Activated T-helper 2 cell treated with anti-CD3 and anti-CD28 coated beads, Interferon-gamma antibody, Interleukin-2, Interleukin-4, amounts not matched to agents 10 μg/mL and 5 μg/mL and 100 μg/mL, durations not matched to agents 14 hours and 24 hours and 36 hours (primary cell): ENCODE data around the gene USE1. TPM values are rescaled to one million over a fixed set of nuclear protein-coding genes. Genes with fewer than 3 reads are reported as not detected.

Experiments used
- DNase-seq: peaks from one replicate; pipeline ENCODE4 v3.0.0; 2021; ENCODE audit warnings: low spot score
- H3K27ac Mint-ChIP-seq: one replicate; pipeline ENCODE4 v1.8.0; 2021; ENCODE audit warnings: mixed read lengths
- H3K27me3 Mint-ChIP-seq: one replicate; pipeline ENCODE4 v1.8.0; 2021; ENCODE audit warnings: low read depth, mixed read lengths
- H3K36me3 Mint-ChIP-seq: one replicate; pipeline ENCODE4 v1.8.0; 2021; ENCODE audit warnings: low read depth, mixed read lengths
- H3K4me1 Mint-ChIP-seq: one replicate; pipeline ENCODE4 v1.8.0; 2021; ENCODE audit warnings: low read depth, mixed read lengths
- H3K4me3 Mint-ChIP-seq: one replicate; pipeline ENCODE4 v1.8.0; 2021; ENCODE audit warnings: low read depth, mild to moderate bottlenecking, moderate library complexity, mixed read lengths
- H3K9me3 Mint-ChIP-seq: one replicate; pipeline ENCODE4 v1.8.0; 2021; ENCODE audit warnings: mixed read lengths
- intact Hi-C: fragments of 100-400 bp; cut with micrococcal nuclease; formaldehyde crosslinking; loops from one replicate; pipeline ENCODE4 v1.15.1; 2023
- total RNA-seq: library from RNA; stranded (reverse); gene quantifications from 2 replicates; pipeline ENCODE4 v1.2.3, GENCODE V29; 2022

USE1 gene
- total RNA-seq, result 26.4 and 27.2 TPM in 2 replicates

GRCh38 chr19:17215127-17215971 is at the start of gene USE1:
Gene USE1 (plus strand): TSS chr19:17215357. CDS start chr19:17215406, 49 bp downstream.
- Mint-ChIP-seq H3K27ac (peak within 1 kb of the TSS; percentile 96), H3K36me3 (peaks cover 55% of the 10 kb centered on the region), H3K9me3 (no peaks in the 10 kb centered on the region), H3K4me1 (peaks cover 5% of the 10 kb centered on the region), H3K27me3 (no peaks in the 10 kb centered on the region), H3K4me3 (peak within 1 kb of the TSS; percentile 84)
- intact Hi-C loops, result loop anchor here (1.0 kb wide), 2 partner anchors 11 to 90 kb away; partner anchors contain the start of gene OCEL1
- peak; percentile 84 for DNase-seq

GRCh38 chr19:17165715-17166114 is 49.4 kb upstream of the USE1 start:
- Mint-ChIP-seq H3K27ac (no peak overlapping the region), H3K27me3 (no peaks in the 10 kb centered on the region), H3K36me3 (peaks cover 69% of the 10 kb centered on the region), H3K4me3 (no peak overlapping the region), H3K9me3 (peaks cover 11% of the 10 kb centered on the region), H3K4me1 (no peaks in the 10 kb centered on the region)
- DNase-seq, result no peak
- intact Hi-C loops, result no loop called here

- peak overlapping the region; percentile 76 for H3K27ac Mint-ChIP-seq
- peaks cover 64% of the 10 kb centered on the region for H3K36me3 Mint-ChIP-seq
- intact Hi-C loops, result no loop called here
- no peak overlapping the region for H3K4me3 Mint-ChIP-seq
- H3K4me1 Mint-ChIP-seq, result no peaks in the 10 kb centered on the region
- no peaks in the 10 kb centered on the region for H3K27me3 Mint-ChIP-seq
- H3K9me3 Mint-ChIP-seq, result no peaks in the 10 kb centered on the region
- DNase-seq, result no peak
These were observed 44.4 kb upstream of the USE1 start for GRCh38 chr19:17170538-17171297.

- H3K9me3 Mint-ChIP-seq, result no peaks in the 10 kb centered on the region
- peak overlapping the region; percentile 76 for H3K27ac Mint-ChIP-seq
- H3K4me3 Mint-ChIP-seq, result no peak overlapping the region
- H3K36me3 Mint-ChIP-seq, result peaks cover 63% of the 10 kb centered on the region
- H3K4me1 Mint-ChIP-seq, result no peaks in the 10 kb centered on the region
- no peak for DNase-seq
- intact Hi-C loops, result no loop called here
- H3K27me3 Mint-ChIP-seq, result no peaks in the 10 kb centered on the region
These were observed 43.3 kb upstream of the USE1 start for GRCh38 chr19:17171874-17172273.

GRCh38 chr19:17172624-17173345 is 42.4 kb upstream of the USE1 start:
- no peaks in the 10 kb centered on the region for H3K27me3 Mint-ChIP-seq
- intact Hi-C loops, result no loop called here
- no peak overlapping the region for H3K4me3 Mint-ChIP-seq
- no peak for DNase-seq
- H3K36me3 Mint-ChIP-seq, result peaks cover 64% of the 10 kb centered on the region
- H3K9me3 Mint-ChIP-seq, result no peaks in the 10 kb centered on the region
- no peaks in the 10 kb centered on the region for H3K4me1 Mint-ChIP-seq
- no peak overlapping the region for H3K27ac Mint-ChIP-seq

- Mint-ChIP-seq H3K4me1 (peaks cover 4% of the 10 kb centered on the region), H3K4me3 (no peak overlapping the region), H3K9me3 (no peaks in the 10 kb centered on the region), H3K36me3 (peaks cover 44% of the 10 kb centered on the region), H3K27me3 (no peaks in the 10 kb centered on the region), H3K27ac (no peak overlapping the region)
- intact Hi-C loops, result no loop called here
- no peak for DNase-seq
These were observed 36.9 kb upstream of the USE1 start for GRCh38 chr19:17178291-17178690.

GRCh38 chr19:17180997-17181702 is 34.0 kb upstream of the USE1 start:
- Mint-ChIP-seq H3K27me3 (no peaks in the 10 kb centered on the region), H3K9me3 (no peaks in the 10 kb centered on the region), H3K36me3 (peaks cover 54% of the 10 kb centered on the region), H3K27ac (no peak overlapping the region), H3K4me1 (peaks cover 16% of the 10 kb centered on the region), H3K4me3 (no peak overlapping the region)
- intact Hi-C loops, result loop anchor here (5.0 kb wide), 1 partner anchor 114 kb away; no protein-coding TSS in a partner anchor
- DNase-seq, result no peak

- peak overlapping the region; percentile 91 for H3K27ac Mint-ChIP-seq
- no peaks in the 10 kb centered on the region for H3K9me3 Mint-ChIP-seq
- DNase-seq, result no peak
- H3K27me3 Mint-ChIP-seq, result no peaks in the 10 kb centered on the region
- peaks cover 57% of the 10 kb centered on the region for H3K36me3 Mint-ChIP-seq
- peaks cover 16% of the 10 kb centered on the region for H3K4me1 Mint-ChIP-seq
- intact Hi-C loops, result loop anchor here (1.0 to 5.0 kb wide), 2 partner anchors 51 to 116 kb away; no protein-coding TSS in a partner anchor
- peak overlapping the region; percentile 77 for H3K4me3 Mint-ChIP-seq
These were observed 31.8 kb upstream of the USE1 start for GRCh38 chr19:17183271-17183761.

- intact Hi-C loops, result loop anchor here (1.0 to 5.0 kb wide), 2 partner anchors 50 to 117 kb away; no protein-coding TSS in a partner anchor
- H3K9me3 Mint-ChIP-seq, result no peaks in the 10 kb centered on the region
- peak overlapping the region; percentile 91 for H3K27ac Mint-ChIP-seq
- peaks cover 56% of the 10 kb centered on the region for H3K36me3 Mint-ChIP-seq
- no peak for DNase-seq
- peaks cover 16% of the 10 kb centered on the region for H3K4me1 Mint-ChIP-seq
- peak overlapping the region; percentile 77 for H3K4me3 Mint-ChIP-seq
- no peaks in the 10 kb centered on the region for H3K27me3 Mint-ChIP-seq
These were observed 31.3 kb upstream of the USE1 start for GRCh38 chr19:17183858-17184321.

GRCh38 chr19:17184371-17184841 is 30.8 kb upstream of the USE1 start:
- peak; percentile 22 for DNase-seq
- Mint-ChIP-seq H3K4me3 (peak overlapping the region; percentile 77), H3K27me3 (no peaks in the 10 kb centered on the region), H3K36me3 (peaks cover 60% of the 10 kb centered on the region), H3K9me3 (no peaks in the 10 kb centered on the region), H3K4me1 (peaks cover 16% of the 10 kb centered on the region), H3K27ac (peak overlapping the region; percentile 91)
- intact Hi-C loops, result loop anchor here (5.0 kb wide), 1 partner anchor 117 kb away; no protein-coding TSS in a partner anchor

- no peak for DNase-seq
- Mint-ChIP-seq H3K27me3 (no peaks in the 10 kb centered on the region), H3K36me3 (peaks cover 65% of the 10 kb centered on the region), H3K4me3 (no peak overlapping the region), H3K4me1 (peaks cover 16% of the 10 kb centered on the region), H3K27ac (no peak overlapping the region), H3K9me3 (no peaks in the 10 kb centered on the region)
- intact Hi-C loops, result no loop called here
These were observed 29.6 kb upstream of the USE1 start for GRCh38 chr19:17185590-17185989.
